CD4-positive, alpha-beta T cell treated with Interferon alpha-2 for 1 hour (primary cell): Measurements from ENCODE around the gene ST3GAL4.
A peak's percentile ranks its signal among the peaks of the same experiment; 100 is the strongest.

Experiments
- DNase-seq, 2 donors: peaks; one replicate each; pipeline ENCODE4 v3.0.0-alpha.2; 2020 to 2022

The ST3GAL4 gene

GRCh38 chr11:126430581-126431335 is 75.3 kb downstream of the ST3GAL4 start:
- DNase-seq = no peak

GRCh38 chr11:126431401-126432064 is 76.0 kb downstream of the ST3GAL4 start:
- DNase-seq = no peak

- DNase-seq = no peak
These were observed 76.6 kb downstream of the ST3GAL4 start for GRCh38 chr11:126432065-126432461.

- DNase-seq = no peak
These were observed 77.0 kb downstream of the ST3GAL4 start for GRCh38 chr11:126432525-126432924.

GRCh38 chr11:126433244-126433846 is 77.9 kb downstream of the ST3GAL4 start:
- DNase-seq = no peak

GRCh38 chr11:126433989-126434949 is 78.8 kb downstream of the ST3GAL4 start:
- no peak for DNase-seq

GRCh38 chr11:126434950-126435335 is 79.5 kb downstream of the ST3GAL4 start:
- no peak for DNase-seq

GRCh38 chr11:126436209-126436755 is 80.8 kb downstream of the ST3GAL4 start:
- DNase-seq = no peak

GRCh38 chr11:126437731-126438130 is 82.2 kb downstream of the ST3GAL4 start:
- no peak for DNase-seq

GRCh38 chr11:126438272-126438671 is 82.8 kb downstream of the ST3GAL4 start:
- no peak for DNase-seq

GRCh38 chr11:126438691-126439090 is 83.2 kb downstream of the ST3GAL4 start:
- DNase-seq = no peak

- DNase-seq = no peak
These were observed 84.8 kb downstream of the ST3GAL4 start for GRCh38 chr11:126440276-126440675.

- DNase-seq = peak; percentile 69 to 77
These were observed 85.5 kb downstream of the ST3GAL4 start for GRCh38 chr11:126440792-126441514.

GRCh38 chr11:126443120-126443519 is 87.6 kb downstream of the ST3GAL4 start:
- DNase-seq = no peak

- DNase-seq = no peak
These were observed 88.6 kb downstream of the ST3GAL4 start for GRCh38 chr11:126444072-126444471.

- no peak for DNase-seq
These were observed 91.1 kb downstream of the ST3GAL4 start for GRCh38 chr11:126446581-126446980.

- no peak for DNase-seq
These were observed 94.7 kb downstream of the ST3GAL4 start for GRCh38 chr11:126450198-126450597.

- DNase-seq = no peak
These were observed 95.3 kb downstream of the ST3GAL4 start for GRCh38 chr11:126450806-126451205.

- no peak for DNase-seq
These were observed 95.8 kb downstream of the ST3GAL4 start for GRCh38 chr11:126451211-126451802.

- no peak for DNase-seq
These were observed 97.0 kb downstream of the ST3GAL4 start for GRCh38 chr11:126452241-126453101.
